ENCODE data around the gene CHDH.

DNA sequence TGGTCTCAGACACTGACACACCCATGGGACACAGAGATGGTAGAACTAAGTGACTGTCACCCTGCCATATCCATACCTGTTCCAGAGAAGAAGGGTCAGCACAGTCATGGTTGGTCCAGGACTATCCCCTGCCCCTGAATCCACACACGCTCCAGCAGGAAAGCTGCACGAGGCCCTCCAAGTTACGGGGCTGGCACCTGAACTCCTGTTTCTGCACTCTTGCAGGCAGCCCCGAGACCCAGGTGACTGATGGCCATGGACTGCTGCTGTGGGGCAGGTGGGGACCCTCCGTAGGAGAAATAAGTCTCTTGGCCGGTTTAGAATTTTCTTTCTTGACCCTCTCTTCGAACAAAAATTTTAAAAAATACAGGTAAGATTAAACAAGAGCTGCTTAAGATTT is 30.6 kb downstream of the CHDH start:
- TF ChIP-seq CTCF (IDR thresholded peaks at IDR 0.05; ENCODE audit: low read depth, low read length, poor library complexity, severe bottlenecking) (no peak), EZH2phosphoT487 (IDR thresholded peaks at IDR 0.05; ENCODE audit: borderline replicate concordance, low read length) (no peak)
